HCT116 (cell line): Measurements from ENCODE around the gene ANTXR2. TPM values are rescaled to one million over a fixed set of nuclear protein-coding genes. Genes with fewer than 3 reads are reported as not detected.

ENCODE experiments used
- ATAC-seq: fragments of 200-7000 bp; cut with Tn5 transposase; 2 replicates; pipeline ENCODE4 v1.9.1; 2020; ENCODE audit warnings: mild to moderate bottlenecking, moderate library complexity
- BruUV-seq: library from RNA; stranded (reverse); fragments of 400-500 nt; replicated peaks from 2 replicates; lab custom pipeline; 2021; lab: Mats Ljungman, UMichigan
- CTCF ChIA-PET: fragments of 300-600 bp; sonication (Branson Sonifier 250); formaldehyde crosslinking; loops from one replicate; lab custom pipeline; 2021; ENCODE audit warnings: antibody characterized with exemption; lab: Charles Lee
- POLR2A ChIA-PET: fragments of 300-600, 350-600 bp; sonication (Branson Sonifier 250); formaldehyde crosslinking; loops from one replicate; lab custom pipeline; 2021; ENCODE audit warnings: antibody characterized with exemption; lab: Charles Lee
- RAD21 ChIA-PET, 2 experiments: fragments of 300-600 bp; sonication (Branson Sonifier 250); formaldehyde crosslinking; loops; one replicate each; lab custom pipeline; 2023; ENCODE audit warnings: low total read pairs in 2 of 2; ENCODE audit not compliant: uncharacterized antibody in 2 of 2, unreplicated experiment in 2 of 2, low non-redundant PET in 1 of 2; lab: Charles Lee
- DNase-seq: peaks from one replicate; pipeline ENCODE4 v3.0.0-alpha.2; 2010; ENCODE audit warnings: low read depth, low spot score
- H2AFZ ChIP-seq: fragments of 200-600 bp; shearing (Covaris generic), sonication (generic); 2 replicates; pipeline ENCODE4 v1.6.1; 2017; ENCODE audit warnings: low read depth, mixed run types, mixed read lengths, antibody characterized with exemption, low read length; ENCODE audit not compliant: poor library complexity, severe bottlenecking
- H3K27ac ChIP-seq: 2 replicates; pipeline ENCODE4 v1.5.1; 2012; ENCODE audit warnings: low read depth, low read length
- H3K27me3 ChIP-seq: fragments of 200-600 bp; sonication (generic); 2 replicates; pipeline ENCODE4 v1.6.1; 2016; ENCODE audit warnings: mixed run types, low read length, mixed read lengths; ENCODE audit not compliant: insufficient read depth
- H3K36me3 ChIP-seq, 2 experiments: fragments of 200-500 bp in 1 of 2; fragments of 200-600 bp in 1 of 2; sonication (Bioruptor generic) in 1 of 2; sonication (generic) in 1 of 2; 2 replicates each; pipeline versions ENCODE4 v1.5.1 to v1.6.1; 2014 to 2016; ENCODE audit warnings: low read length in 2 of 2, inconsistent platforms in 1 of 2, mixed read lengths in 1 of 2, mixed run types in 1 of 2; ENCODE audit not compliant: insufficient read depth in 2 of 2, control insufficient read depth in 1 of 2
- H3K4me1 ChIP-seq, 2 experiments: fragments of 200-600 bp in 1 of 2; sonication (generic) in 1 of 2; 2 replicates each; pipeline versions ENCODE4 v1.5.1 to v1.6.1; 2012 to 2017; ENCODE audit warnings: low read length in 2 of 2, inconsistent platforms in 1 of 2, mild to moderate bottlenecking in 1 of 2, mixed read lengths in 1 of 2, mixed run types in 1 of 2, moderate library complexity in 1 of 2; ENCODE audit not compliant: insufficient read depth in 2 of 2, control insufficient read depth in 1 of 2
- H3K4me2 ChIP-seq: fragments of 200-600 bp; sonication (generic); 2 replicates; pipeline ENCODE4 v1.6.1; 2017; ENCODE audit warnings: mixed run types, low read length, mixed read lengths
- H3K4me3 ChIP-seq, 2 experiments: fragments of 200-600 bp in 1 of 2; sonication (generic) in 1 of 2; replicated peaks in 1 of 2; 2 replicates each; pipeline ENCODE4 v1.5.1; 2011 to 2016; ENCODE audit warnings: low read length in 2 of 2, control low read depth in 1 of 2, low read depth in 1 of 2, mild to moderate bottlenecking in 1 of 2, mixed read lengths in 1 of 2, mixed run types in 1 of 2
- H3K79me2 ChIP-seq: fragments of 200-600 bp; sonication (generic); 2 replicates; pipeline ENCODE4 v1.6.1; 2017; ENCODE audit warnings: mild to moderate bottlenecking, mixed run types, low read length, moderate library complexity, mixed read lengths; ENCODE audit not compliant: insufficient read depth
- H3K9ac ChIP-seq: fragments of 200-600 bp; sonication (generic); 2 replicates; pipeline ENCODE4 v1.6.1; 2016; ENCODE audit warnings: low read length, mixed read lengths
- H3K9me2 ChIP-seq: fragments of 200-600 bp; sonication (generic), shearing (Covaris generic); 2 replicates; pipeline ENCODE4 v1.6.1; 2017; ENCODE audit warnings: mixed run types, mild to moderate bottlenecking, moderate library complexity; ENCODE audit not compliant: insufficient read depth
- H3K9me3 ChIP-seq, 2 experiments: fragments of 200-500 bp in 1 of 2; fragments of 200-600 bp in 1 of 2; sonication (Bioruptor generic) in 1 of 2; sonication (generic) in 1 of 2; 2 replicates each; pipeline ENCODE4 v1.6.1; 2014 to 2017; ENCODE audit warnings: low read length in 2 of 2, mixed read lengths in 2 of 2, inconsistent platforms in 1 of 2, low read depth in 1 of 2, mild to moderate bottlenecking in 1 of 2, mixed run types in 1 of 2, moderate library complexity in 1 of 2; ENCODE audit not compliant: control insufficient read depth in 1 of 2, insufficient read depth in 1 of 2
- H4K20me1 ChIP-seq: fragments of 200-600 bp; sonication (generic), shearing (Covaris generic); 2 replicates; pipeline ENCODE4 v1.6.1; 2017; ENCODE audit warnings: mixed run types, mild to moderate bottlenecking, moderate library complexity; ENCODE audit not compliant: insufficient read depth
- CBX3 ChIP-seq: IDR thresholded peaks from 2 replicates; pipeline ENCODE4 v1.6.1; 2012; ENCODE audit warnings: low read depth
- CEBPB ChIP-seq: IDR thresholded peaks from 2 replicates; pipeline ENCODE4 v1.6.1; 2012; ENCODE audit warnings: low read depth
- EGR1 ChIP-seq: IDR thresholded peaks from 2 replicates; pipeline ENCODE4 v1.6.1; 2012; ENCODE audit warnings: low read depth
- ELF1 ChIP-seq: IDR thresholded peaks from 2 replicates; pipeline ENCODE4 v1.6.1; 2012; ENCODE audit warnings: low read depth, borderline replicate concordance
- EZH2 ChIP-seq: fragments of 200-600 bp; sonication (generic); IDR thresholded peaks from 2 replicates; pipeline ENCODE4 v1.6.1; 2017; ENCODE audit warnings: antibody characterized with exemption, mixed run types
- JUND ChIP-seq: IDR thresholded peaks from 2 replicates; pipeline ENCODE4 v1.6.1; 2012
- POLR2A ChIP-seq: IDR thresholded peaks from 2 replicates; pipeline ENCODE4 v1.7.0; 2011; ENCODE audit warnings: borderline replicate concordance; ENCODE audit not compliant: insufficient read depth, insufficient read length; ENCODE audit errors: extremely low read depth
- POLR2AphosphoS5 ChIP-seq: IDR thresholded peaks from 2 replicates; pipeline ENCODE4 v1.6.1; 2011; ENCODE audit warnings: mild to moderate bottlenecking, low read depth, low read length, moderate library complexity
- RAD21 ChIP-seq: IDR thresholded peaks from 2 replicates; pipeline ENCODE4 v1.6.1; 2012; ENCODE audit warnings: low read depth, mild to moderate bottlenecking
- SRF ChIP-seq: IDR thresholded peaks from 2 replicates; pipeline ENCODE4 v1.6.1; 2012; ENCODE audit warnings: low read depth
- TCF7L2 ChIP-seq: IDR thresholded peaks from 2 replicates; pipeline ENCODE4 v1.7.0; 2011; ENCODE audit warnings: borderline replicate concordance, inconsistent platforms; ENCODE audit not compliant: insufficient read depth, insufficient read length; ENCODE audit errors: extremely low read depth
- YY1 ChIP-seq: IDR thresholded peaks from 2 replicates; pipeline ENCODE4 v1.6.1; 2011; ENCODE audit warnings: low read length, low read depth, moderate library complexity, mild to moderate bottlenecking; ENCODE audit not compliant: insufficient replicate concordance; ENCODE audit errors: extremely low read depth
- ZFX ChIP-seq: fragments of 450-650 bp; IDR thresholded peaks from 2 replicates; pipeline ENCODE4 v1.6.1; 2017
- ZNF274 ChIP-seq: fragments of 200-500 bp; sonication (Bioruptor generic); IDR thresholded peaks from 2 replicates; pipeline ENCODE4 v1.6.1; 2014; ENCODE audit warnings: mild to moderate bottlenecking, low read depth, low read length, inconsistent platforms
- intact Hi-C: fragments of 100-400 bp; cut with micrococcal nuclease; formaldehyde crosslinking; loops from 2 replicates; pipeline ENCODE4 v1.10.0; 2022
- total RNA-seq: library from RNA; stranded (reverse); gene quantifications from one replicate; pipeline ENCODE4 v1.2.1, GENCODE V29; 2021; ENCODE audit not compliant: unreplicated experiment
- TF ChIP-seq, protein P1 (sequence below): IDR thresholded peaks from 2 replicates; pipeline ENCODE4 v1.6.1; 2011; ENCODE audit warnings: mild to moderate bottlenecking, low read length, moderate library complexity; ENCODE audit not compliant: insufficient replicate concordance; ENCODE audit errors: extremely low read depth
- TF ChIP-seq, protein P2 (sequence below), 3 experiments: fragments of 200-600 bp in 1 of 3; sonication (generic) in 1 of 3; IDR thresholded peaks in 2 of 3; conservative IDR thresholded peaks in 1 of 3; 2 replicates each; pipeline ENCODE4 v1.5.1; 2012 to 2017; ENCODE audit warnings: low read depth in 2 of 3, low read length in 2 of 3, antibody characterized with exemption in 1 of 3, borderline replicate concordance in 1 of 3, control low read depth in 1 of 3, mild to moderate bottlenecking in 1 of 3, mixed read lengths in 1 of 3, mixed run types in 1 of 3, moderate library complexity in 1 of 3; ENCODE audit not compliant: insufficient read depth in 1 of 3
- TF ChIP-seq, protein P3 (sequence below): IDR thresholded peaks from 2 replicates; pipeline ENCODE4 v1.6.1; 2012; ENCODE audit warnings: low read depth
- TF ChIP-seq, protein P4 (sequence below): IDR thresholded peaks from 2 replicates; pipeline ENCODE4 v1.6.1; 2012

The ANTXR2 gene
- total RNA-seq, 1 experiment from 2014 or later, result 6.3 TPM

DNA sequence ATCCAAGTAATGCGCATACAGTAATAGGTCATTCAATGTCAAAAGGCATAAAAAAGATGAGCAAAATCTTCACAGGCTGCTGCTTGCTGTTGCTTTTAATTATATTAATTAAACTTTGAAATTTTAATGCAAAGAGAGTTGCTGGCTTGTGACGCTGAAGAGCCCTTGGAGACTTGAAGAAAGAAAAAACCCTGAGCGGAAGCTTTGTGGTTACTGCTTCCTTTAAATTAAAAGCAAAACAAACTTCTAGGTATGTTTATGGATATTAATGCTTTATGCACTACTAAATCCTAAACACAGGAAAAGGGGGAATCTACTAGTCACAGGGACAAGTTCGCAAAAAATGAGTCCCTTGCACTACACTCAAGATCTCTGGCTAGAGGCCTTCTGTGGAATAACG, 166.7 kb downstream of the ANTXR2 start:
- no peak overlapping the region for H3K4me3 ChIP-seq
- DNase-seq, result no peak
- no peaks in the 10 kb centered on the region for H3K9me3 ChIP-seq
- ATAC-seq, result no peak
- H3K4me2 ChIP-seq, result no peak overlapping the region
- H3K9me2 ChIP-seq, result no peaks in the 10 kb centered on the region
- H3K4me1 ChIP-seq, result no peaks in the 10 kb centered on the region
- TF ChIP-seq, protein P1, sequence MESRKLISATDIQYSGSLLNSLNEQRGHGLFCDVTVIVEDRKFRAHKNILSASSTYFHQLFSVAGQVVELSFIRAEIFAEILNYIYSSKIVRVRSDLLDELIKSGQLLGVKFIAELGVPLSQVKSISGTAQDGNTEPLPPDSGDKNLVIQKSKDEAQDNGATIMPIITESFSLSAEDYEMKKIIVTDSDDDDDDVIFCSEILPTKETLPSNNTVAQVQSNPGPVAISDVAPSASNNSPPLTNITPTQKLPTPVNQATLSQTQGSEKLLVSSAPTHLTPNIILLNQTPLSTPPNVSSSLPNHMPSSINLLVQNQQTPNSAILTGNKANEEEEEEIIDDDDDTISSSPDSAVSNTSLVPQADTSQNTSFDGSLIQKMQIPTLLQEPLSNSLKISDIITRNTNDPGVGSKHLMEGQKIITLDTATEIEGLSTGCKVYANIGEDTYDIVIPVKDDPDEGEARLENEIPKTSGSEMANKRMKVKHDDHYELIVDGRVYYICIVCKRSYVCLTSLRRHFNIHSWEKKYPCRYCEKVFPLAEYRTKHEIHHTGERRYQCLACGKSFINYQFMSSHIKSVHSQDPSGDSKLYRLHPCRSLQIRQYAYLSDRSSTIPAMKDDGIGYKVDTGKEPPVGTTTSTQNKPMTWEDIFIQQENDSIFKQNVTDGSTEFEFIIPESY, result no peak
- TF ChIP-seq SRF (no peak), TCF7L2 (no peak), CBX3 (no peak), CEBPB (no peak), ELF1 (no peak), RAD21 (no peak), POLR2AphosphoS5 (no peak), POLR2A (no peak), YY1 (no peak), JUND (no peak), ZFX (no peak), EGR1 (no peak), ZNF274 (no peak), EZH2 (no peak)
- TF ChIP-seq, protein P2, sequence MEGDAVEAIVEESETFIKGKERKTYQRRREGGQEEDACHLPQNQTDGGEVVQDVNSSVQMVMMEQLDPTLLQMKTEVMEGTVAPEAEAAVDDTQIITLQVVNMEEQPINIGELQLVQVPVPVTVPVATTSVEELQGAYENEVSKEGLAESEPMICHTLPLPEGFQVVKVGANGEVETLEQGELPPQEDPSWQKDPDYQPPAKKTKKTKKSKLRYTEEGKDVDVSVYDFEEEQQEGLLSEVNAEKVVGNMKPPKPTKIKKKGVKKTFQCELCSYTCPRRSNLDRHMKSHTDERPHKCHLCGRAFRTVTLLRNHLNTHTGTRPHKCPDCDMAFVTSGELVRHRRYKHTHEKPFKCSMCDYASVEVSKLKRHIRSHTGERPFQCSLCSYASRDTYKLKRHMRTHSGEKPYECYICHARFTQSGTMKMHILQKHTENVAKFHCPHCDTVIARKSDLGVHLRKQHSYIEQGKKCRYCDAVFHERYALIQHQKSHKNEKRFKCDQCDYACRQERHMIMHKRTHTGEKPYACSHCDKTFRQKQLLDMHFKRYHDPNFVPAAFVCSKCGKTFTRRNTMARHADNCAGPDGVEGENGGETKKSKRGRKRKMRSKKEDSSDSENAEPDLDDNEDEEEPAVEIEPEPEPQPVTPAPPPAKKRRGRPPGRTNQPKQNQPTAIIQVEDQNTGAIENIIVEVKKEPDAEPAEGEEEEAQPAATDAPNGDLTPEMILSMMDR (IDR thresholded peaks at IDR 0.05 in 2 of 3, conservative IDR thresholded peaks at IDR 0.05 in 1 of 3; ENCODE audit: borderline replicate concordance in 1 of 3, insufficient read depth in 1 of 3, low read depth in 2 of 3, low read length in 2 of 3), result no peak
- TF ChIP-seq, protein P3, sequence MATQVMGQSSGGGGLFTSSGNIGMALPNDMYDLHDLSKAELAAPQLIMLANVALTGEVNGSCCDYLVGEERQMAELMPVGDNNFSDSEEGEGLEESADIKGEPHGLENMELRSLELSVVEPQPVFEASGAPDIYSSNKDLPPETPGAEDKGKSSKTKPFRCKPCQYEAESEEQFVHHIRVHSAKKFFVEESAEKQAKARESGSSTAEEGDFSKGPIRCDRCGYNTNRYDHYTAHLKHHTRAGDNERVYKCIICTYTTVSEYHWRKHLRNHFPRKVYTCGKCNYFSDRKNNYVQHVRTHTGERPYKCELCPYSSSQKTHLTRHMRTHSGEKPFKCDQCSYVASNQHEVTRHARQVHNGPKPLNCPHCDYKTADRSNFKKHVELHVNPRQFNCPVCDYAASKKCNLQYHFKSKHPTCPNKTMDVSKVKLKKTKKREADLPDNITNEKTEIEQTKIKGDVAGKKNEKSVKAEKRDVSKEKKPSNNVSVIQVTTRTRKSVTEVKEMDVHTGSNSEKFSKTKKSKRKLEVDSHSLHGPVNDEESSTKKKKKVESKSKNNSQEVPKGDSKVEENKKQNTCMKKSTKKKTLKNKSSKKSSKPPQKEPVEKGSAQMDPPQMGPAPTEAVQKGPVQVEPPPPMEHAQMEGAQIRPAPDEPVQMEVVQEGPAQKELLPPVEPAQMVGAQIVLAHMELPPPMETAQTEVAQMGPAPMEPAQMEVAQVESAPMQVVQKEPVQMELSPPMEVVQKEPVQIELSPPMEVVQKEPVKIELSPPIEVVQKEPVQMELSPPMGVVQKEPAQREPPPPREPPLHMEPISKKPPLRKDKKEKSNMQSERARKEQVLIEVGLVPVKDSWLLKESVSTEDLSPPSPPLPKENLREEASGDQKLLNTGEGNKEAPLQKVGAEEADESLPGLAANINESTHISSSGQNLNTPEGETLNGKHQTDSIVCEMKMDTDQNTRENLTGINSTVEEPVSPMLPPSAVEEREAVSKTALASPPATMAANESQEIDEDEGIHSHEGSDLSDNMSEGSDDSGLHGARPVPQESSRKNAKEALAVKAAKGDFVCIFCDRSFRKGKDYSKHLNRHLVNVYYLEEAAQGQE, result no peak
- TF ChIP-seq, protein P4, sequence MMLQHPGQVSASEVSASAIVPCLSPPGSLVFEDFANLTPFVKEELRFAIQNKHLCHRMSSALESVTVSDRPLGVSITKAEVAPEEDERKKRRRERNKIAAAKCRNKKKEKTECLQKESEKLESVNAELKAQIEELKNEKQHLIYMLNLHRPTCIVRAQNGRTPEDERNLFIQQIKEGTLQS, result no peak
- POLR2A ChIA-PET, result no interaction called here
- intact Hi-C loops, result no loop called here
- no peak overlapping the region for H3K27ac ChIP-seq
- H3K9ac ChIP-seq, result no peak overlapping the region
- RAD21 ChIA-PET, result no interaction called here
- no peak overlapping the region for H2AFZ ChIP-seq
- no peaks in the 10 kb centered on the region for H3K27me3 ChIP-seq
- no peaks in the 10 kb centered on the region for H3K79me2 ChIP-seq
- no peaks in the 10 kb centered on the region for H3K36me3 ChIP-seq
- no TSS peak for BruUV-seq
- CTCF ChIA-PET, result no interaction called here
- H4K20me1 ChIP-seq, result no peaks in the 10 kb centered on the region
